Measurements from ENCODE around the gene ZBTB44.

- TF ChIP-seq YY1 (IDR thresholded peaks at IDR 0.05; ENCODE audit: extremely low read depth, insufficient replicate concordance, low read depth, low read length) (no peak), CTCF (IDR thresholded peaks at IDR 0.05 in 2 of 3, conservative IDR thresholded peaks at IDR 0.05 in 1 of 3; ENCODE audit: borderline replicate concordance in 1 of 3, insufficient read depth in 1 of 3, low read depth in 2 of 3, low read length in 2 of 3) (no peak), POLR2A (IDR thresholded peaks at IDR 0.05; ENCODE audit: borderline replicate concordance, extremely low read depth, insufficient read depth, insufficient read length) (no peak), POLR2AphosphoS5 (IDR thresholded peaks at IDR 0.05; ENCODE audit: low read depth, low read length) (no peak), ZFX (IDR thresholded peaks at IDR 0.05) (no peak), TCF7L2 (IDR thresholded peaks at IDR 0.05; ENCODE audit: borderline replicate concordance, extremely low read depth, insufficient read depth, insufficient read length) (no peak), EZH2phosphoT487 (IDR thresholded peaks at IDR 0.05; ENCODE audit: borderline replicate concordance) (no peak)
These were observed 44.7 kb upstream of the ZBTB44 start for GRCh38 chr11:130359419-130359818.
